ENCODE measurements around the gene SLC6A9. TPM values are rescaled to one million over a fixed set of nuclear protein-coding genes. Genes with fewer than 3 reads are reported as not detected.
A peak's percentile ranks its signal among the peaks of the same experiment; 100 is the strongest.

The SLC6A9 gene
- total and polyA plus RNA-seq, 2 experiments from 2014 or later = 14.4 to 20.0 TPM

DNA sequence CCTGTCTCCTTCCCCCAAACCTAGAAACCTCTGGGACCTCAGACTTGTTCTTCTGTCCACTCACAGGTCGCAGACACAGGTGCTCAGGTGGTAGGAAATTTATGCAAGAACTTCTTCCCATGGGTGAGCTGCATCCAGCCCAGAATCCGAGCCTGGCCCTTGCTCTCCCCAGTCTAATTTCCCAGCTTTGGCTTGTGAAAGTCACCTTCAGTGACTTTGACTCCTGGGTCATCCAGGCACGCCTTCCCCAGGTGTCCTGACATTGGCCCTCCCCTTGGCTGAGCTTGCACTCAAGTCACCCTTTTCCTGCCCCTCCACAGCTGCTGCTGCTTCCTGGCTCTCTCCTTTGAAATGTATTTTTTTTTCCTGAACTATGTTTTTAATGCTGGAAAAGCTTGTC, 77.9 kb downstream of the SLC6A9 start:
- Histone ChIP-seq H3K27me3 (ENCODE audit: insufficient read depth) (no peaks in the 10 kb centered on the region), H3F3A (replicated peaks; ENCODE audit: low read depth) (no peaks in the 10 kb centered on the region), H3K4me2 (no peak overlapping the region; the same call in 1 of the 2 replicates), H3K4me3 (no peak overlapping the region), H3K27ac (ENCODE audit: low read depth) (no peak overlapping the region), H3K9me2 (ENCODE audit: insufficient read depth) (no peaks in the 10 kb centered on the region), H3K79me2 (replicated peaks; ENCODE audit: insufficient read depth) (peaks cover 4% of the 10 kb centered on the region; the same call in 1 of the 2 replicates), H3K36me3 (ENCODE audit: insufficient read depth) (no peaks in the 10 kb centered on the region), H3K4me1 (ENCODE audit: insufficient read depth) (peaks cover 3% of the 10 kb centered on the region; the same call in 1 of the 2 replicates), H4K20me1 (replicated peaks; ENCODE audit: insufficient read depth) (no peaks in the 10 kb centered on the region; the same call in 1 of the 2 replicates), H2AFZ (no peak overlapping the region)
- Mint-ChIP-seq H3K27me3 (ENCODE audit: insufficient read depth, low read depth, poor library complexity) (peaks cover 16% of the 10 kb centered on the region), H3K4me1 (peaks cover 14% of the 10 kb centered on the region), H3K36me3 (ENCODE audit: low read depth) (no peaks in the 10 kb centered on the region; the same call in 2 of the 3 replicates), H3K27ac (0 out of 2 replicates have a peak overlapping the region, but pooled peaks have one; percentile 23), H3K9me3 (no peaks in the 10 kb centered on the region), H3K4me3 (peak overlapping the region; percentile 11; the same call in 1 of the 3 replicates)
- ATAC-seq (no peak), DNase-seq (ENCODE audit: low spot score) (no peak)
- TF ChIP-seq, protein P1, sequence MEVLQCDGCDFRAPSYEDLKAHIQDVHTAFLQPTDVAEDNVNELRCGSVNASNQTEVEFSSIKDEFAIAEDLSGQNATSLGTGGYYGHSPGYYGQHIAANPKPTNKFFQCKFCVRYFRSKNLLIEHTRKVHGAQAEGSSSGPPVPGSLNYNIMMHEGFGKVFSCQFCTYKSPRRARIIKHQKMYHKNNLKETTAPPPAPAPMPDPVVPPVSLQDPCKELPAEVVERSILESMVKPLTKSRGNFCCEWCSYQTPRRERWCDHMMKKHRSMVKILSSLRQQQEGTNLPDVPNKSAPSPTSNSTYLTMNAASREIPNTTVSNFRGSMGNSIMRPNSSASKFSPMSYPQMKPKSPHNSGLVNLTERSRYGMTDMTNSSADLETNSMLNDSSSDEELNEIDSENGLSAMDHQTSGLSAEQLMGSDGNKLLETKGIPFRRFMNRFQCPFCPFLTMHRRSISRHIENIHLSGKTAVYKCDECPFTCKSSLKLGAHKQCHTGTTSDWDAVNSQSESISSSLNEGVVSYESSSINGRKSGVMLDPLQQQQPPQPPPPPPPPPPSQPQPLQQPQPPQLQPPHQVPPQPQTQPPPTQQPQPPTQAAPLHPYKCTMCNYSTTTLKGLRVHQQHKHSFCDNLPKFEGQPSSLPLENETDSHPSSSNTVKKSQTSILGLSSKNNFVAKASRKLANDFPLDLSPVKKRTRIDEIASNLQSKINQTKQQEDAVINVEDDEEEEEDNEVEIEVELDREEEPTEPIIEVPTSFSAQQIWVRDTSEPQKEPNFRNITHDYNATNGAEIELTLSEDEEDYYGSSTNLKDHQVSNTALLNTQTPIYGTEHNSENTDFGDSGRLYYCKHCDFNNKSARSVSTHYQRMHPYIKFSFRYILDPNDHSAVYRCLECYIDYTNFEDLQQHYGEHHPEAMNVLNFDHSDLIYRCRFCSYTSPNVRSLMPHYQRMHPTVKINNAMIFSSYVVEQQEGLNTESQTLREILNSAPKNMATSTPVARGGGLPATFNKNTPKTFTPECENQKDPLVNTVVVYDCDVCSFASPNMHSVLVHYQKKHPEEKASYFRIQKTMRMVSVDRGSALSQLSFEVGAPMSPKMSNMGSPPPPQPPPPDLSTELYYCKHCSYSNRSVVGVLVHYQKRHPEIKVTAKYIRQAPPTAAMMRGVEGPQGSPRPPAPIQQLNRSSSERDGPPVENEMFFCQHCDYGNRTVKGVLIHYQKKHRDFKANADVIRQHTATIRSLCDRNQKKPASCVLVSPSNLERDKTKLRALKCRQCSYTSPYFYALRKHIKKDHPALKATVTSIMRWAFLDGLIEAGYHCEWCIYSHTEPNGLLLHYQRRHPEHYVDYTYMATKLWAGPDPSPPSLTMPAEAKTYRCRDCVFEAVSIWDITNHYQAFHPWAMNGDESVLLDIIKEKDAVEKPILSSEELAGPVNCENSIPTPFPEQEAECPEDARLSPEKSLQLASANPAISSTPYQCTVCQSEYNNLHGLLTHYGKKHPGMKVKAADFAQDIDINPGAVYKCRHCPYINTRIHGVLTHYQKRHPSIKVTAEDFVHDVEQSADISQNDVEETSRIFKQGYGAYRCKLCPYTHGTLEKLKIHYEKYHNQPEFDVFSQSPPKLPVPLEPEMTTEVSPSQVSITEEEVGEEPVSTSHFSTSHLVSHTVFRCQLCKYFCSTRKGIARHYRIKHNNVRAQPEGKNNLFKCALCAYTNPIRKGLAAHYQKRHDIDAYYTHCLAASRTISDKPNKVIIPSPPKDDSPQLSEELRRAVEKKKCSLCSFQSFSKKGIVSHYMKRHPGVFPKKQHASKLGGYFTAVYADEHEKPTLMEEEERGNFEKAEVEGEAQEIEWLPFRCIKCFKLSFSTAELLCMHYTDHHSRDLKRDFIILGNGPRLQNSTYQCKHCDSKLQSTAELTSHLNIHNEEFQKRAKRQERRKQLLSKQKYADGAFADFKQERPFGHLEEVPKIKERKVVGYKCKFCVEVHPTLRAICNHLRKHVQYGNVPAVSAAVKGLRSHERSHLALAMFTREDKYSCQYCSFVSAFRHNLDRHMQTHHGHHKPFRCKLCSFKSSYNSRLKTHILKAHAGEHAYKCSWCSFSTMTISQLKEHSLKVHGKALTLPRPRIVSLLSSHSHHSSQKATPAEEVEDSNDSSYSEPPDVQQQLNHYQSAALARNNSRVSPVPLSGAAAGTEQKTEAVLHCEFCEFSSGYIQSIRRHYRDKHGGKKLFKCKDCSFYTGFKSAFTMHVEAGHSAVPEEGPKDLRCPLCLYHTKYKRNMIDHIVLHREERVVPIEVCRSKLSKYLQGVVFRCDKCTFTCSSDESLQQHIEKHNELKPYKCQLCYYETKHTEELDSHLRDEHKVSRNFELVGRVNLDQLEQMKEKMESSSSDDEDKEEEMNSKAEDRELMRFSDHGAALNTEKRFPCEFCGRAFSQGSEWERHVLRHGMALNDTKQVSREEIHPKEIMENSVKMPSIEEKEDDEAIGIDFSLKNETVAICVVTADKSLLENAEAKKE (CRISPR knock-in tag; IDR thresholded peaks at IDR 0.05) = no peak
- TF ChIP-seq, protein P2, sequence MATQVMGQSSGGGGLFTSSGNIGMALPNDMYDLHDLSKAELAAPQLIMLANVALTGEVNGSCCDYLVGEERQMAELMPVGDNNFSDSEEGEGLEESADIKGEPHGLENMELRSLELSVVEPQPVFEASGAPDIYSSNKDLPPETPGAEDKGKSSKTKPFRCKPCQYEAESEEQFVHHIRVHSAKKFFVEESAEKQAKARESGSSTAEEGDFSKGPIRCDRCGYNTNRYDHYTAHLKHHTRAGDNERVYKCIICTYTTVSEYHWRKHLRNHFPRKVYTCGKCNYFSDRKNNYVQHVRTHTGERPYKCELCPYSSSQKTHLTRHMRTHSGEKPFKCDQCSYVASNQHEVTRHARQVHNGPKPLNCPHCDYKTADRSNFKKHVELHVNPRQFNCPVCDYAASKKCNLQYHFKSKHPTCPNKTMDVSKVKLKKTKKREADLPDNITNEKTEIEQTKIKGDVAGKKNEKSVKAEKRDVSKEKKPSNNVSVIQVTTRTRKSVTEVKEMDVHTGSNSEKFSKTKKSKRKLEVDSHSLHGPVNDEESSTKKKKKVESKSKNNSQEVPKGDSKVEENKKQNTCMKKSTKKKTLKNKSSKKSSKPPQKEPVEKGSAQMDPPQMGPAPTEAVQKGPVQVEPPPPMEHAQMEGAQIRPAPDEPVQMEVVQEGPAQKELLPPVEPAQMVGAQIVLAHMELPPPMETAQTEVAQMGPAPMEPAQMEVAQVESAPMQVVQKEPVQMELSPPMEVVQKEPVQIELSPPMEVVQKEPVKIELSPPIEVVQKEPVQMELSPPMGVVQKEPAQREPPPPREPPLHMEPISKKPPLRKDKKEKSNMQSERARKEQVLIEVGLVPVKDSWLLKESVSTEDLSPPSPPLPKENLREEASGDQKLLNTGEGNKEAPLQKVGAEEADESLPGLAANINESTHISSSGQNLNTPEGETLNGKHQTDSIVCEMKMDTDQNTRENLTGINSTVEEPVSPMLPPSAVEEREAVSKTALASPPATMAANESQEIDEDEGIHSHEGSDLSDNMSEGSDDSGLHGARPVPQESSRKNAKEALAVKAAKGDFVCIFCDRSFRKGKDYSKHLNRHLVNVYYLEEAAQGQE (IDR thresholded peaks at IDR 0.05; ENCODE audit: unreplicated experiment) = no peak
- TF ChIP-seq EZH2phosphoT487 (IDR thresholded peaks at IDR 0.05; ENCODE audit: unreplicated experiment) (no peak), POLR2AphosphoS5 (IDR thresholded peaks at IDR 0.05; ENCODE audit: low read depth) (no peak), STAT1 (IDR thresholded peaks at IDR 0.05; ENCODE audit: unreplicated experiment) (no peak), NANOG (IDR thresholded peaks at IDR 0.05; ENCODE audit: borderline replicate concordance) (no peak), EZH2 (IDR thresholded peaks at IDR 0.05; ENCODE audit: low read depth, unreplicated experiment) (no peak), ZNF331 (CRISPR knock-in tag; IDR thresholded peaks at IDR 0.05; ENCODE audit: low read depth) (no peak), JUNB (IDR thresholded peaks at IDR 0.05; ENCODE audit: unreplicated experiment) (no peak)
- TF ChIP-seq, protein P3, sequence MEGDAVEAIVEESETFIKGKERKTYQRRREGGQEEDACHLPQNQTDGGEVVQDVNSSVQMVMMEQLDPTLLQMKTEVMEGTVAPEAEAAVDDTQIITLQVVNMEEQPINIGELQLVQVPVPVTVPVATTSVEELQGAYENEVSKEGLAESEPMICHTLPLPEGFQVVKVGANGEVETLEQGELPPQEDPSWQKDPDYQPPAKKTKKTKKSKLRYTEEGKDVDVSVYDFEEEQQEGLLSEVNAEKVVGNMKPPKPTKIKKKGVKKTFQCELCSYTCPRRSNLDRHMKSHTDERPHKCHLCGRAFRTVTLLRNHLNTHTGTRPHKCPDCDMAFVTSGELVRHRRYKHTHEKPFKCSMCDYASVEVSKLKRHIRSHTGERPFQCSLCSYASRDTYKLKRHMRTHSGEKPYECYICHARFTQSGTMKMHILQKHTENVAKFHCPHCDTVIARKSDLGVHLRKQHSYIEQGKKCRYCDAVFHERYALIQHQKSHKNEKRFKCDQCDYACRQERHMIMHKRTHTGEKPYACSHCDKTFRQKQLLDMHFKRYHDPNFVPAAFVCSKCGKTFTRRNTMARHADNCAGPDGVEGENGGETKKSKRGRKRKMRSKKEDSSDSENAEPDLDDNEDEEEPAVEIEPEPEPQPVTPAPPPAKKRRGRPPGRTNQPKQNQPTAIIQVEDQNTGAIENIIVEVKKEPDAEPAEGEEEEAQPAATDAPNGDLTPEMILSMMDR (conservative IDR thresholded peaks at IDR 0.05; ENCODE audit: low read depth in 2 of 2) = no peak

All from GM23338 (cell line).